WTC11 (cell line): ENCODE results near the gene RNASEH1.

Experiments used
- CREB1 ChIP-seq: sonication (generic); formaldehyde crosslinking; IDR thresholded peaks from 2 replicates; pipeline ENCODE4 v1.8.0; 2023; ENCODE audit warnings: mild to moderate bottlenecking, missing genetic modification reagents
- TEAD1 ChIP-seq: sonication (generic); formaldehyde crosslinking; IDR thresholded peaks from 2 replicates; pipeline ENCODE4 v1.8.0; 2022; ENCODE audit warnings: mild to moderate bottlenecking, missing genetic modification reagents
- TF ChIP-seq, protein P1 (sequence below): fragments of 200-600 bp; IDR thresholded peaks from 2 replicates; pipeline ENCODE4 v1.8.0; 2022; ENCODE audit warnings: antibody characterized with exemption

DNA sequence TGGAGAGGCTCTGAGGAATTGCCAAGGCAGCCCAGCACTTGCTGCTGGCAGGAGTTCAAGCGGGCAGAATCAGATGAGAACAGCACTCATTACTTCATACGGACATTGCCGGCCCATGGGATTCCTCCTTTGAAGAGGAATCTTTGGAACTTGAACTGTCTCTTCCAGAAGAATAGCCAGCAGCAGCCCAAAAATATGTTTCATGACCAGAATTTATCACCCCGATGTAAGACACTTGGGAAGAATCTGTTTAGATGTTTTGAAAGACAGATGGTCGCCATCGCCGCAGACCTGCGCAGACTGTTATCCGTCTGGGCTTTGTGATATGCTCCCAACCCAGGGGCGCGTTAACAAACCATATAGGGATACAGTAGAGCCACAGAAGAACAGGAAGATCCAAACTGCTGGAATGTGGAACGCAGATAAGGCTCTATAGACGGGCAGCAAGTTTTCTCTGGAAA is 35.1 kb downstream of the RNASEH1 start:
- TF ChIP-seq, protein P1, sequence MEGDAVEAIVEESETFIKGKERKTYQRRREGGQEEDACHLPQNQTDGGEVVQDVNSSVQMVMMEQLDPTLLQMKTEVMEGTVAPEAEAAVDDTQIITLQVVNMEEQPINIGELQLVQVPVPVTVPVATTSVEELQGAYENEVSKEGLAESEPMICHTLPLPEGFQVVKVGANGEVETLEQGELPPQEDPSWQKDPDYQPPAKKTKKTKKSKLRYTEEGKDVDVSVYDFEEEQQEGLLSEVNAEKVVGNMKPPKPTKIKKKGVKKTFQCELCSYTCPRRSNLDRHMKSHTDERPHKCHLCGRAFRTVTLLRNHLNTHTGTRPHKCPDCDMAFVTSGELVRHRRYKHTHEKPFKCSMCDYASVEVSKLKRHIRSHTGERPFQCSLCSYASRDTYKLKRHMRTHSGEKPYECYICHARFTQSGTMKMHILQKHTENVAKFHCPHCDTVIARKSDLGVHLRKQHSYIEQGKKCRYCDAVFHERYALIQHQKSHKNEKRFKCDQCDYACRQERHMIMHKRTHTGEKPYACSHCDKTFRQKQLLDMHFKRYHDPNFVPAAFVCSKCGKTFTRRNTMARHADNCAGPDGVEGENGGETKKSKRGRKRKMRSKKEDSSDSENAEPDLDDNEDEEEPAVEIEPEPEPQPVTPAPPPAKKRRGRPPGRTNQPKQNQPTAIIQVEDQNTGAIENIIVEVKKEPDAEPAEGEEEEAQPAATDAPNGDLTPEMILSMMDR, result no peak
- TF ChIP-seq CREB1 (no peak), TEAD1 (CRISPR knock-in tag) (no peak)
